Hepatocyte (in vitro differentiated cells): ENCODE measurements around the gene C5AR2. TPM values are rescaled to one million over a fixed set of nuclear protein-coding genes. Genes with fewer than 3 reads are reported as not detected.

Source experiments
- DNase-seq: peaks from one replicate; pipeline ENCODE4 v3.0.0-alpha.2; 2016; ENCODE audit warnings: low spot score
- H2AFZ ChIP-seq: fragments of 200-600 bp; sonication (generic); 2 replicates; pipeline ENCODE4 v1.6.0; 2016; ENCODE audit warnings: antibody characterized with exemption, mild to moderate bottlenecking
- H3K27ac ChIP-seq: fragments of 200-600 bp; sonication (generic); 2 replicates; pipeline ENCODE4 v1.5.1; 2016; ENCODE audit warnings: mild to moderate bottlenecking
- H3K27me3 ChIP-seq: fragments of 200-600 bp; sonication (generic); 2 replicates; pipeline ENCODE4 v1.6.1; 2016
- H3K36me3 ChIP-seq: fragments of 200-600 bp; sonication (generic); replicated peaks from 2 replicates; pipeline ENCODE4 v1.5.1; 2016; ENCODE audit warnings: low read depth; ENCODE audit not compliant: insufficient read depth
- H3K4me1 ChIP-seq: fragments of 200-600 bp; sonication (generic); 2 replicates; pipeline ENCODE4 v1.5.1; 2016; ENCODE audit warnings: mild to moderate bottlenecking, moderate library complexity; ENCODE audit not compliant: insufficient read depth
- H3K4me2 ChIP-seq: fragments of 200-600 bp; sonication (generic); 2 replicates; pipeline ENCODE4 v1.6.0; 2016
- H3K4me3 ChIP-seq: fragments of 200-600 bp; sonication (generic); 2 replicates; pipeline ENCODE4 v1.5.1; 2016; ENCODE audit warnings: mild to moderate bottlenecking
- H3K79me2 ChIP-seq: fragments of 200-600 bp; sonication (generic); 2 replicates; pipeline ENCODE4 v1.6.0; 2017; ENCODE audit warnings: mild to moderate bottlenecking
- H3K9me2 ChIP-seq: fragments of 200-600 bp; sonication (generic); replicated peaks from 2 replicates; pipeline ENCODE4 v1.6.0; 2017; ENCODE audit warnings: mild to moderate bottlenecking; ENCODE audit not compliant: insufficient read depth
- H3K9me3 ChIP-seq: fragments of 200-600 bp; sonication (generic); 2 replicates; pipeline ENCODE4 v1.5.1; 2016; ENCODE audit warnings: low read depth, mild to moderate bottlenecking
- H4K20me1 ChIP-seq: fragments of 200-600 bp; sonication (generic); 2 replicates; pipeline ENCODE4 v1.6.0; 2016; ENCODE audit warnings: mild to moderate bottlenecking; ENCODE audit not compliant: insufficient read depth, poor library complexity, severe bottlenecking
- CTCF ChIP-seq: fragments of 200-600 bp; sonication (generic); IDR thresholded peaks from 2 replicates; pipeline ENCODE4 v1.5.1; 2016; ENCODE audit warnings: antibody characterized with exemption, mild to moderate bottlenecking; ENCODE audit not compliant: poor library complexity
- EZH2 ChIP-seq: fragments of 200-600 bp; sonication (generic); IDR thresholded peaks from 2 replicates; pipeline ENCODE4 v1.6.1; 2016; ENCODE audit warnings: antibody characterized with exemption, mild to moderate bottlenecking, borderline replicate concordance
- EZH2phosphoT487 ChIP-seq: fragments of 200-600 bp; sonication (generic); IDR thresholded peaks from one replicate; pipeline ENCODE4 v1.6.1; 2018; ENCODE audit warnings: antibody characterized with exemption, mild to moderate bottlenecking, low read depth, moderate library complexity; ENCODE audit not compliant: unreplicated experiment, severe bottlenecking
- WGBS: methylation state at CpG from one replicate; pipeline ENCODE4 v1.1.6; 2016; ENCODE audit warnings: low lambda C conversion rate; ENCODE audit errors: missing lambda C conversion rate; 5-methylcytosine and 5-hydroxymethylcytosine counted together
- polyA plus RNA-seq: library from polyadenylated mRNA; unstranded; fragments of >200 nt; fragmentation: Nextera tagmentation; extraction: Ambion mirVana; gene quantifications from 2 replicates; pipeline ENCODE4 v1.2.1, GENCODE V29; 2016
- total RNA-seq: library from RNA; depleted of rRNA; stranded (reverse); fragments of >200 nt; gene quantifications from 2 replicates; pipeline ENCODE4 v1.2.3, GENCODE V29; 2014

The C5AR2 gene
- total and polyA plus RNA-seq, 2 experiments from 2014 or later, result 0.53 TPM; not detected in 1

GRCh38 chr19:47372603-47373002, 40.6 kb downstream of the C5AR2 start:
- H3K36me3 ChIP-seq, result no peaks in the 10 kb centered on the region
- no peak overlapping the region for H3K27ac ChIP-seq
- H2AFZ ChIP-seq, result no peak overlapping the region
- no peaks in the 10 kb centered on the region for H3K27me3 ChIP-seq
- H3K4me1 ChIP-seq, result no peaks in the 10 kb centered on the region
- TF ChIP-seq CTCF, result no peak
- TF ChIP-seq EZH2, result no peak
- TF ChIP-seq EZH2phosphoT487, result no peak
- H3K4me3 ChIP-seq, result no peak overlapping the region
- DNase-seq, result no peak
- WGBS, result over 99% methylated on average over 17 of the region's 22 CpGs
- no peaks in the 10 kb centered on the region for H3K9me3 ChIP-seq
- H3K4me2 ChIP-seq, result no peak overlapping the region
- no peaks in the 10 kb centered on the region for H3K79me2 ChIP-seq
- H4K20me1 ChIP-seq, result no peaks in the 10 kb centered on the region
- H3K9me2 ChIP-seq, result no peaks in the 10 kb centered on the region

- no peak overlapping the region for H3K27ac ChIP-seq
- no peak for TF ChIP-seq CTCF
- no peak for TF ChIP-seq EZH2
- TF ChIP-seq EZH2phosphoT487, result no peak
- no peaks in the 10 kb centered on the region for H3K36me3 ChIP-seq
- H3K4me3 ChIP-seq, result no peak overlapping the region
- H3K9me2 ChIP-seq, result no peaks in the 10 kb centered on the region
- 96% methylated on average over 32 of the region's 33 CpGs for WGBS
- H4K20me1 ChIP-seq, result no peaks in the 10 kb centered on the region
- H3K27me3 ChIP-seq, result no peaks in the 10 kb centered on the region
- no peak for DNase-seq
- H3K4me2 ChIP-seq, result no peak overlapping the region
- H3K4me1 ChIP-seq, result no peaks in the 10 kb centered on the region
- no peaks in the 10 kb centered on the region for H3K9me3 ChIP-seq
- no peak overlapping the region for H2AFZ ChIP-seq
- H3K79me2 ChIP-seq, result no peaks in the 10 kb centered on the region
Measured at GRCh38 chr19:47373246-47374240, 41.6 kb downstream of the C5AR2 start.

DNA sequence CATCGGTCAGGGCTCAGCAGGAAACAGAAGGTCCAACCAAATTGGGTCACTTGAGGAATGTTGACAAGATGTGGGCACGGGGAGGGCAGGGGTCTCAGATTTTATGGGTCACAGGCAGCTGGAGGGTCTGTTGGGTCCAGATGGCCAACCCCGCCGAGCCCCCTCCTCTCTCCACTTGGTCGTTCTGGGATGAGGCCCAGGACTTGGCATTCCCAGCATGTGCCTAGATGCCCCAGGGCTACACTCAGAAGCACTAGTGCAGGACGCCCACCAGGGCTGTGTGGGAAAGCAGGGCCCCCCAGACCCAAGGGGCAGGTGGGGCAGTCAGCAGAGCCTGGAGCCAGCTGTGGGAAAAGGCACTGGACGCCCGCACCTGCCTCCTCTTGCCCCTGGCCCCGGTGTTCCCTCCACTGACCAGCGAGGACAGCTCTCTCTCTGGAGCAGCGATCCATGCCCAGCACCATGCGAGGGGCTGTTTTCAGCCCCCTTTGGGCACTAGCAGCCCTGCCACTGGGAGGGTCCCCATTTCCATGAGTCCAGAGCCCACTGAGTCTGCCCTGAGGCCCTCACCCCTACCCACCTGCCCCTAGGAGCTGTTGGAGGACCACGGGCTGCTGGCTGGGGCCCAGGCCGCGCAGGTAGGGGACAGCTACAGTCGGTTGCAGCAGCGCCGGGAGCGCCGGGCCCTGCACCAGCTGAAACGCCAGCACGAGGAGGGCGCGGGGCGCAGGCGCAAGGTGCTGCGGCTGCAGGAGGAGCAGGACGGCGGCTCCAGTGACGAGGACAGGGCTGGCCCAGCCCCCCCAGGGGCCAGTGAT, 43.1 kb downstream of the C5AR2 start:
- TF ChIP-seq CTCF (no peak), EZH2phosphoT487 (no peak), EZH2 (no peak)
- Histone ChIP-seq H2AFZ (no peak overlapping the region), H3K4me1 (no peaks in the 10 kb centered on the region), H3K79me2 (no peaks in the 10 kb centered on the region), H4K20me1 (no peaks in the 10 kb centered on the region), H3K36me3 (no peaks in the 10 kb centered on the region), H3K9me3 (no peaks in the 10 kb centered on the region), H3K27me3 (no peaks in the 10 kb centered on the region), H3K9me2 (no peaks in the 10 kb centered on the region), H3K4me2 (no peak overlapping the region), H3K27ac (no peak overlapping the region), H3K4me3 (no peak overlapping the region)
- DNase-seq, result no peak
- 97% methylated on average over 29 of the region's 30 CpGs for WGBS
